AG10803 (cell line): ENCODE results near the gene SYT6.

Experiments used
- DNase-seq: peaks from one replicate; pipeline ENCODE4 v3.0.0; 2010; ENCODE audit warnings: low read depth
- H3K4me3 ChIP-seq: 2 replicates; pipeline ENCODE4 v1.5.1; 2011; ENCODE audit warnings: mild to moderate bottlenecking, low read length, control low read depth
- TF ChIP-seq, protein P1 (sequence below): conservative IDR thresholded peaks from 2 replicates; pipeline ENCODE4 v1.5.1; 2011; ENCODE audit warnings: mild to moderate bottlenecking, low read length, control low read depth, inconsistent platforms

SYT6 gene

DNA sequence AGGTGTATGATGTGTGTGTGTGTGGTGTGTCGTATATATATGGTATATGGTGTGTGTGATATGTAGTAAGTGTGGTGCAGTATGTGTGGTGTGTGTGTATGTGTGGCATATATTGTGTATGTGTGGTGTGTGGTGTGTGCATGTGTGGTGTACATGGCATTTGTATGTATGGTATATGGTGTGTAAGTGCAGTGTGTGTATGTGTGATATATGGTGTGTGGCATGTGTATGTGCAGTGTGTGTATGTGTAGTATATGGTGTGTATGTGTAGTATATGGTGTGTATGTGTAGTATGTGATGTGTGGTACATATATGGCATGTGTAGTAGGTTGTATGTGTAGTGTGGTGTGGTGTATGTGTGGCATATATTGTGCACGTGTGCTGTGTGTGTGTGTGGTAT is 99.5 kb downstream of the SYT6 start:
- no peak overlapping the region for H3K4me3 ChIP-seq
- no peak for DNase-seq
- TF ChIP-seq, protein P1, sequence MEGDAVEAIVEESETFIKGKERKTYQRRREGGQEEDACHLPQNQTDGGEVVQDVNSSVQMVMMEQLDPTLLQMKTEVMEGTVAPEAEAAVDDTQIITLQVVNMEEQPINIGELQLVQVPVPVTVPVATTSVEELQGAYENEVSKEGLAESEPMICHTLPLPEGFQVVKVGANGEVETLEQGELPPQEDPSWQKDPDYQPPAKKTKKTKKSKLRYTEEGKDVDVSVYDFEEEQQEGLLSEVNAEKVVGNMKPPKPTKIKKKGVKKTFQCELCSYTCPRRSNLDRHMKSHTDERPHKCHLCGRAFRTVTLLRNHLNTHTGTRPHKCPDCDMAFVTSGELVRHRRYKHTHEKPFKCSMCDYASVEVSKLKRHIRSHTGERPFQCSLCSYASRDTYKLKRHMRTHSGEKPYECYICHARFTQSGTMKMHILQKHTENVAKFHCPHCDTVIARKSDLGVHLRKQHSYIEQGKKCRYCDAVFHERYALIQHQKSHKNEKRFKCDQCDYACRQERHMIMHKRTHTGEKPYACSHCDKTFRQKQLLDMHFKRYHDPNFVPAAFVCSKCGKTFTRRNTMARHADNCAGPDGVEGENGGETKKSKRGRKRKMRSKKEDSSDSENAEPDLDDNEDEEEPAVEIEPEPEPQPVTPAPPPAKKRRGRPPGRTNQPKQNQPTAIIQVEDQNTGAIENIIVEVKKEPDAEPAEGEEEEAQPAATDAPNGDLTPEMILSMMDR, result no peak

DNA sequence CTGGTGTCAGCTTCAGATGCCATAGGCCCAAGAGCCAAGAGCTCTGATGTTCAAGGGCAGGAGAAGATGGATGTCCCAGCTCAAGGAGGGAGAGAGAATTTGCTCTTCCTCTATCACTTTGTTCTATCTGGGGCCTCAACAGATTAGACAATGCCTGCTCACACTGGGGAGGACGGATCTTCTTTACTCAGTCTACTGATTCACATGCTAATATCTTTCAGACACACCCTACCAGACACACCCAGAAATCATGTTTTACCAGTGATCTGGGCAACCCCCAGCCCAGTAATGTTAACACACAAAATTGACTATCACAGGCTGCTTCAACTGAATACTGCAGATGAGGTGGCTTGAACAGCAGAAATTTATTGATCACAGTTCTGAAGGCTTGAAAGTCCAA is 105.4 kb downstream of the SYT6 start:
- TF ChIP-seq, protein P1, result no peak
- no peak for DNase-seq
- H3K4me3 ChIP-seq, result no peak overlapping the region

DNA sequence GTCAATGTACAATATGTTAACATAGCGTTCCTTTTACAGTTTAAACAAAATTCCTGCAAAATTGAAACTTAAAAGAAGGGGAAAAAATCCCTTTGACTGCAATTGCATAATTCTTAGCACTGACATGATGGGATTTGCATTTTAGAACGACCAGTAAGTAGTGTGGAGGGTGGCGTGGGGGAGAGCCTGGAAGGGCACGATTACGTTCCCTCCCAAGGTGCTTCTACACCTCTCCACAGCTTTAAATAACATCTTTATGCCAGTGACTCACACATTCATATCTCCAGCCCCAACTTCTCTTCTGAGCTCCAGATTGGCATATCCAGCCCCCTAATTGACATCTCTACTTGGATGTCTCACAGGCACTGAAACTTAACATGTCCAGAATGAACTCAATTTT is 110.1 kb downstream of the SYT6 start:
- H3K4me3 ChIP-seq, result no peak overlapping the region
- TF ChIP-seq, protein P1, result no peak
- no peak for DNase-seq

DNA sequence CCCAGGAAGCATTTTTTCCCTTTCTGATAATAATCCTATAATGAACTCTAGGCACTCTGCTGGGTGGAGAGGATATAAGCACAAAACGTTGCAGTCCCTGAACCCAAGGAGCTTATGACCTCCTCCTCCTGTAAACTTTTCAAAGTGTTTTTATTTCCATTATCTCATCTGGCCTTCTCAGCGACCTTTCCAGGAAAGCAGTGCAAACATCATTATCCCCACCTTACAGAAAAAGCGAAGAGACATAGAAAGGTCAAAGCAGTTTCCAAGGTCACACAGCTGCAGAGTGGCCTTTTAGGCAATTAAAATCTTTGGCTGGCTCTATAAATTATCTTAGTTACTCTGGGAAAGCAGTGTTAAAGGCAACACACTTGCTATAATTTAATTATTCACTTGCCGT is 110.6 kb downstream of the SYT6 start:
- H3K4me3 ChIP-seq, result no peak overlapping the region
- DNase-seq, result no peak
- TF ChIP-seq, protein P1, result no peak

- peak; percentile 76 for DNase-seq
- no peak overlapping the region for H3K4me3 ChIP-seq
- TF ChIP-seq, protein P1, result no peak
These were observed 113.2 kb downstream of the SYT6 start for GRCh38 chr1:114040273-114041015.
